ENCODE measurements around the gene ZNF865.
A peak's percentile ranks its signal among the peaks of the same experiment; 100 is the strongest.
"Not testable (repeated sequence)": the region's sequence is repeated elsewhere in the genome, so short reads cannot be mapped to it uniquely, and the experiment has no call there.

The ZNF865 gene

GRCh38 chr19:55605637-55606470 lies at the start of gene ZNF865:
Gene ZNF865 (plus strand): TSS chr19:55605647. CDS start chr19:55613619, 7,972 bp downstream.
- DNase-seq, result peak; percentile 70

GRCh38 chr19:55559684-55560083 lies 45.8 kb upstream of the ZNF865 start:
- no peak for DNase-seq

GRCh38 chr19:55563261-55563690 lies 42.2 kb upstream of the ZNF865 start:
- DNase-seq, result peak; percentile 20

GRCh38 chr19:55566823-55567222 lies 38.6 kb upstream of the ZNF865 start:
- DNase-seq, result no peak

GRCh38 chr19:55567708-55568328 lies 37.6 kb upstream of the ZNF865 start:
- no peak for DNase-seq

GRCh38 chr19:55569477-55569876 lies 36.0 kb upstream of the ZNF865 start:
- DNase-seq, result not testable (repeated sequence)

GRCh38 chr19:55573929-55574328 lies 31.5 kb upstream of the ZNF865 start:
- not testable (repeated sequence) for DNase-seq

GRCh38 chr19:55576746-55577145 lies 28.7 kb upstream of the ZNF865 start:
- no peak for DNase-seq

- no peak for DNase-seq
Observed at GRCh38 chr19:55578031-55578760, 27.3 kb upstream of the ZNF865 start.

GRCh38 chr19:55578761-55579747 lies 26.4 kb upstream of the ZNF865 start:
- DNase-seq, result no peak

- no peak for DNase-seq
Observed at GRCh38 chr19:55579766-55580621, 25.5 kb upstream of the ZNF865 start.

- peak; percentile 83 for DNase-seq
Observed at GRCh38 chr19:55580628-55581144, 24.8 kb upstream of the ZNF865 start, which contains the start of gene ZNF579. Gene ZNF579 (minus strand): TSS chr19:55580848. CDS start chr19:55579639, 1,209 bp downstream.

GRCh38 chr19:55581145-55581822 lies 24.2 kb upstream of the ZNF865 start:
- DNase-seq, result no peak

- DNase-seq, result no peak
Observed at GRCh38 chr19:55581823-55582223, 23.6 kb upstream of the ZNF865 start.

GRCh38 chr19:55582284-55582683 lies 23.2 kb upstream of the ZNF865 start:
- not testable (repeated sequence) for DNase-seq

GRCh38 chr19:55583897-55584296 lies 21.6 kb upstream of the ZNF865 start:
- not testable (repeated sequence) for DNase-seq

- DNase-seq, result no peak
Observed at GRCh38 chr19:55584871-55585270, 20.6 kb upstream of the ZNF865 start.

- no peak for DNase-seq
Observed at GRCh38 chr19:55585658-55586339, 19.6 kb upstream of the ZNF865 start.

- DNase-seq, result peak; percentile 82
Observed at GRCh38 chr19:55586976-55587668, 18.3 kb upstream of the ZNF865 start.
